ENCODE results near the gene TTLL9. TPM values are rescaled to one million over a fixed set of nuclear protein-coding genes. Genes with fewer than 3 reads are reported as not detected.
"Not testable (repeated sequence)": the region's sequence is repeated elsewhere in the genome, so short reads cannot be mapped to it uniquely, and the experiment has no call there.

Gene TTLL9
- total RNA-seq, 1 donor from 2014 or later = 0.60 TPM

GRCh38 chr20:31927627-31928159 is 57.3 kb downstream of the TTLL9 start:
- Mint-ChIP-seq H3K4me3 (no peak overlapping the region), H3K27me3 (peaks cover 17% of the 10 kb centered on the region), H3K4me1 (peaks cover 12% of the 10 kb centered on the region), H3K9me3 (no peaks in the 10 kb centered on the region), H3K36me3 (ENCODE audit: low read depth) (no peaks in the 10 kb centered on the region), H3K27ac (no peak overlapping the region)
- ATAC-seq (ENCODE audit: low read depth) (no peak), DNase-seq (no peak)
- no peak for TF ChIP-seq CTCF (IDR thresholded peaks at IDR 0.05)
- ChIA-PET CTCF (interaction anchor here (0.5 to 0.7 kb wide), 2 partner anchors 13 to 75 kb away, joined by 3 read pairs; no protein-coding TSS in a partner anchor), POLR2A (no interaction called here)
- intact Hi-C loops (cut with micrococcal nuclease) = no loop called here

- CTCF ChIA-PET; DNase-seq; H3K27ac Mint-ChIP-seq; H3K9me3 Mint-ChIP-seq; H3K4me3 Mint-ChIP-seq; H3K4me1 Mint-ChIP-seq; H3K36me3 Mint-ChIP-seq (ENCODE audit: low read depth); intact Hi-C loops (cut with micrococcal nuclease); ATAC-seq (ENCODE audit: low read depth): not testable (repeated sequence)
- H3K27me3 Mint-ChIP-seq = peaks cover 11% of the 10 kb centered on the region
- POLR2A ChIA-PET = interaction anchor here (0.7 kb wide), 1 partner anchor 77 kb away, joined by 6 read pairs; no protein-coding TSS in a partner anchor
Measured at GRCh38 chr20:31929631-31930030, 59.2 kb downstream of the TTLL9 start.

GRCh38 chr20:31930779-31931178 is 60.3 kb downstream of the TTLL9 start:
- H3K27me3 Mint-ChIP-seq = peaks cover 11% of the 10 kb centered on the region
- H3K4me3 Mint-ChIP-seq = no peak overlapping the region
- CTCF ChIA-PET = no interaction called here
- intact Hi-C loops (cut with micrococcal nuclease) = no loop called here
- TF ChIP-seq CTCF (IDR thresholded peaks at IDR 0.05) = no peak
- DNase-seq (no peak), ATAC-seq (ENCODE audit: low read depth) (no peak)
- H3K36me3 Mint-ChIP-seq (ENCODE audit: low read depth) = no peaks in the 10 kb centered on the region
- H3K4me1 Mint-ChIP-seq = no peaks in the 10 kb centered on the region
- POLR2A ChIA-PET = no interaction called here
- no peak overlapping the region for H3K27ac Mint-ChIP-seq
- no peaks in the 10 kb centered on the region for H3K9me3 Mint-ChIP-seq

GRCh38 chr20:31933698-31934097 is 63.3 kb downstream of the TTLL9 start:
- intact Hi-C loops (cut with micrococcal nuclease) = no loop called here
- ChIA-PET POLR2A (no interaction called here), CTCF (no interaction called here)

GRCh38 chr20:31934491-31934890 is 64.1 kb downstream of the TTLL9 start:
- no peak overlapping the region for H3K27ac Mint-ChIP-seq
- ATAC-seq (ENCODE audit: low read depth) (no peak), DNase-seq (no peak)
- no peaks in the 10 kb centered on the region for H3K36me3 Mint-ChIP-seq (ENCODE audit: low read depth)
- POLR2A ChIA-PET = no interaction called here
- H3K4me1 Mint-ChIP-seq = no peaks in the 10 kb centered on the region
- intact Hi-C loops (cut with micrococcal nuclease) = no loop called here
- peaks cover 2% of the 10 kb centered on the region for H3K27me3 Mint-ChIP-seq
- CTCF ChIA-PET = interaction anchor here (1.7 kb wide), 1 partner anchor 18 kb away, joined by 5 read pairs; the partner anchor contains the start of gene PDRG1
- no peak overlapping the region for H3K4me3 Mint-ChIP-seq
- no peak for TF ChIP-seq CTCF (IDR thresholded peaks at IDR 0.05)
- H3K9me3 Mint-ChIP-seq = no peaks in the 10 kb centered on the region

More at GRCh38 chr20:31933698-31934097, 63.3 kb downstream of the TTLL9 start:
- DNase-seq (no peak), ATAC-seq (ENCODE audit: low read depth) (no peak)
- Mint-ChIP-seq H3K4me3 (no peak overlapping the region), H3K4me1 (no peaks in the 10 kb centered on the region), H3K36me3 (ENCODE audit: low read depth) (no peaks in the 10 kb centered on the region), H3K9me3 (no peaks in the 10 kb centered on the region), H3K27ac (no peak overlapping the region), H3K27me3 (peaks cover 2% of the 10 kb centered on the region)
- no peak for TF ChIP-seq CTCF (IDR thresholded peaks at IDR 0.05)
